T-helper 1 cell (primary cell): Measurements from ENCODE around the gene SOBP.

ENCODE experiments used
- DNase-seq, 5 donors: peaks; one replicate each; pipeline ENCODE4 v3.0.0-alpha.2; 2012 to 2020

Gene SOBP

GRCh38 chr6:107642095-107642860 is 152.4 kb downstream of the SOBP start:
- no peak for DNase-seq

GRCh38 chr6:107642861-107643328 is 153.0 kb downstream of the SOBP start:
- DNase-seq, result no peak

GRCh38 chr6:107644513-107644912 is 154.6 kb downstream of the SOBP start:
- no peak for DNase-seq

GRCh38 chr6:107645740-107646139 is 155.8 kb downstream of the SOBP start:
- DNase-seq, result no peak

GRCh38 chr6:107646176-107646575 is 156.3 kb downstream of the SOBP start:
- DNase-seq, result no peak

- no peak for DNase-seq
Measured at GRCh38 chr6:107646776-107647438, 157.0 kb downstream of the SOBP start.

- DNase-seq, result no peak
Measured at GRCh38 chr6:107647439-107647948, 157.6 kb downstream of the SOBP start.

- no peak for DNase-seq
Measured at GRCh38 chr6:107648983-107649382, 159.1 kb downstream of the SOBP start.

- DNase-seq, result no peak
Measured at GRCh38 chr6:107652526-107653182, 162.7 kb downstream of the SOBP start.

GRCh38 chr6:107653183-107653580 is 163.3 kb downstream of the SOBP start:
- no peak for DNase-seq

- no peak for DNase-seq
Measured at GRCh38 chr6:107653861-107654394, 164.0 kb downstream of the SOBP start.

GRCh38 chr6:107654764-107655163 is 164.8 kb downstream of the SOBP start:
- no peak for DNase-seq

- no peak for DNase-seq
Measured at GRCh38 chr6:107655245-107655644, 165.3 kb downstream of the SOBP start.

- no peak for DNase-seq
Measured at GRCh38 chr6:107655864-107656263, 165.9 kb downstream of the SOBP start.

GRCh38 chr6:107656401-107656800 is 166.5 kb downstream of the SOBP start:
- no peak for DNase-seq

- DNase-seq, result no peak
Measured at GRCh38 chr6:107656883-107657282, 167.0 kb downstream of the SOBP start.

- no peak for DNase-seq
Measured at GRCh38 chr6:107657373-107657754, 167.4 kb downstream of the SOBP start.

- DNase-seq, result peak in 1 of 5 donors; percentile 83
Measured at GRCh38 chr6:107657755-107658461, 168.0 kb downstream of the SOBP start.

GRCh38 chr6:107658920-107659865 is 169.3 kb downstream of the SOBP start:
- DNase-seq, result no peak

GRCh38 chr6:107660839-107661238 is 170.9 kb downstream of the SOBP start:
- DNase-seq, result no peak

- no peak for DNase-seq
Measured at GRCh38 chr6:107661291-107661690, 171.4 kb downstream of the SOBP start.
